Inflammatory macrophage (primary cell): Measurements from ENCODE around the gene SPIRE2.

Source experiments
- DNase-seq, 2 donors: peaks; one replicate each; pipeline ENCODE4 v3.0.0-alpha.2; 2020 to 2022

Gene SPIRE2

DNA sequence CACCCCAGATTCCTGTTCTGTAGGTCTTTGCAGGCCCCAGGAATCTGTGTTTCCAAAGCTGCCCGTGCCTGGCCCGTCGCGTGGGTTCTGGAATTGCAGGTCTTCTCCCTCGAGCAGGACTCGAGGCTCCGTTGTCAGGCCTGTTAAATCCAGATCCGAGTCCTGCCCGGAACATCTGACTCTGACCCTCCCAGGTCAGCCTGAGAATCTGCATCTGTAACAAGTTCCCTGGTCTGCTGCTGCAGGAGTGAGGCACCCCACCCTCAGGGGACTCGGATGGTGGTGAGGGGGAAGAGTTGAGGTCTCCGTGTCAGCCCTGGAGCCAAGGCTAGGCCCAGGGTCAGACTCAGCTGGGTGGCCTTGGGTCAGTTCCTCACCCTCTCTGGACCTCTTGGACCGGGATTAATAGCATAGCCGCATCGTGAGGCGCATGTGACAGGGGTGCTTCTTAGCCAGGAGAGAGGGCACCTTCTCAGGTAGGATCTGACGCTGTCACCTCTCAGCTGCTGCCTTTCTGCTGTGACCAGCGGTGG, 8.8 kb downstream of the SPIRE2 start:
- DNase-seq = no peak

DNA sequence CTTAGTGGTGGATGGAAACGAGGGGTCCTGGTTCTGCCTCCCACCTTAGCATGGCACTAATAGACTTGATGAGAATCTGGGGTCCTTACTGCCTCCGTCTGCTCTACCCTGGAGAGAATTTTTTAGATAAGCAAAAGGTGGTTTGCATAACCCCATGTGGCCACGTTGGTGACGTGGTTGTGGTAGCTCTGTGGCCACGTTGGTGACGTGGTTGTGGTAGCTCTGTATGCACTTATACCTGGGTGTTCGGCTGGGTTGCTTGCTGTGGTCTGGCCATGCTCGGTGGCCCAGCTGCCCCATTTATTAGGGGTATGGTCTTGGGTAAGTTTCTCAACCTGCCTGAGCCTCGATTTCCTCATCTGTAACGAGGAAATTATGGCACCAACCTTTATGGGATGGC, 13.0 kb downstream of the SPIRE2 start:
- no peak for DNase-seq

- peak in 1 of 2 donors; percentile 39 for DNase-seq
Measured at GRCh38 chr16:89842471-89843408, 14.5 kb downstream of the SPIRE2 start.

DNA sequence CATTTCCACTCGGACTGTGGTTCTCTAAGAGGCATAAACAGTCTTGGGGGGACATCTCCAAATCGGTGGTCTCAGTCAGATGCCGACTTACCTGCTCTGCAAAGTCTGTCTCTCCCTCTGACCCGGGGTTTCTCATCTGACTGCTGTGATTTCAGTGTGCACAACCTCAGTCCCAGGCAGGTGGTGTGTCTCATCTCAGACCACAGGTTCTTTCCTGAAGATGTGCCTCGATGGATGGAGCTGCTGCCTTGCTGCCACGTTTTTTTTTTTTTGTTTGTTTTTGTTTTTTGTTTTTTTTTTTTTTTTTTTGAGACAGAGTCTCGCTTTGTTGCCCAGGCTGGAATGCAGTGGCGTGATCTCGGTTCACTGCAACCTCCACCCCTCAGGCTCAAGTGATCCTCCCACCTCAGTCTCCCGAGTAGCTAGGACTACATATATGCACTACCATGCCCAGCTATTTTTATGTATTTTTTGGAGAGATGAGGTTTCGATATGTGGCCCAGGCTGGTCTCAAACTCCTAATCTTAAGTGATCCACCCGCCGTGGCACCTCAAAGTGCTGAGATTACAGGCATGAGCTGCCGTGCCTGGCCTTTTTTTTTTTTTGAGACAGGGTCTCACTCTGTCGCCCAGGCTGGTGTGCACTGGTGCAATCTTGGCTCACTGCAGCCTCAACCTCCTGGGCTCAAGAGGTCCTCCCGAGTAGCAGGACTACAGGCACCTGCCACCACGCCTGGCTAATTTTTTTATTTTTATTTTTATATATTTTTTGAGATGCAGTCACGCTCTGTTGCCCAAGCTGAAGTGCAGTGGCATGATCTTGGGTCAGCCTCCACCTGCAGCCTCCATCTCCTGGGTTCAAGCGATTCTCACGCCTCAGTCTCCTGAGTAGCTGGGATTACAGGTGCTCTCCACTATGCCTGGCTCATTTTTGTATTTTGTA, 15.4 kb downstream of the SPIRE2 start:
- no peak for DNase-seq

DNA sequence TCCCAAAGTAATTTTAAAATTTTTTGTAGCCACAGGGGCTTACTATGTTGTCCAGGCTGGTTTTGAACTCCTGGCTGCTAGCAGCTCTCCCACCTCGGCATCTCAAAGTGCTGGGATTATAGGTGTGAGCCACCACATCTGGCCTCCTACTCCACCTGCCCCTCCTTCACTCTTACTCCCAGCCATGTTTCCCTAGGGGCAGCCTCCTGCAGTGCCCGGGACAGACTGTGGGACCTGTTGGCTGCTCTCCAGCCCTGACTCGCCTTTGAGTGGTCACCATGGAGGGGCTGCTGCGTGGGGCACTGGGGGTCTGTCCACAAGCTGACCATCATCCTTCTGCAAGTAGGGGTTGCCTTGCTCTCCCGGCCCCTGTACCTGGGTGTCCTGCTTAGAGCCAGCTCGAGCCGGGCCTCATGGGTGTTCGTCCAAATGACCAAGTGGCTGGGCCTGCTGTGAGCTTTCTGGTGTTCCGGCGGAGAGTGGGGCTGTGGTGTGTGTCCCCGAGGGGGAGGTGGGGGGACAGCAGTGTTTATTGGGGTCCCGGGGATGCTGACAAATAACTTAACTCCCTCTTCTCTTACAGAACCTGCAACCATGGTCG, 16.6 kb downstream of the SPIRE2 start:
- no peak for DNase-seq

- DNase-seq = no peak
Measured at GRCh38 chr16:89845417-89845816, 17.1 kb downstream of the SPIRE2 start.

DNA sequence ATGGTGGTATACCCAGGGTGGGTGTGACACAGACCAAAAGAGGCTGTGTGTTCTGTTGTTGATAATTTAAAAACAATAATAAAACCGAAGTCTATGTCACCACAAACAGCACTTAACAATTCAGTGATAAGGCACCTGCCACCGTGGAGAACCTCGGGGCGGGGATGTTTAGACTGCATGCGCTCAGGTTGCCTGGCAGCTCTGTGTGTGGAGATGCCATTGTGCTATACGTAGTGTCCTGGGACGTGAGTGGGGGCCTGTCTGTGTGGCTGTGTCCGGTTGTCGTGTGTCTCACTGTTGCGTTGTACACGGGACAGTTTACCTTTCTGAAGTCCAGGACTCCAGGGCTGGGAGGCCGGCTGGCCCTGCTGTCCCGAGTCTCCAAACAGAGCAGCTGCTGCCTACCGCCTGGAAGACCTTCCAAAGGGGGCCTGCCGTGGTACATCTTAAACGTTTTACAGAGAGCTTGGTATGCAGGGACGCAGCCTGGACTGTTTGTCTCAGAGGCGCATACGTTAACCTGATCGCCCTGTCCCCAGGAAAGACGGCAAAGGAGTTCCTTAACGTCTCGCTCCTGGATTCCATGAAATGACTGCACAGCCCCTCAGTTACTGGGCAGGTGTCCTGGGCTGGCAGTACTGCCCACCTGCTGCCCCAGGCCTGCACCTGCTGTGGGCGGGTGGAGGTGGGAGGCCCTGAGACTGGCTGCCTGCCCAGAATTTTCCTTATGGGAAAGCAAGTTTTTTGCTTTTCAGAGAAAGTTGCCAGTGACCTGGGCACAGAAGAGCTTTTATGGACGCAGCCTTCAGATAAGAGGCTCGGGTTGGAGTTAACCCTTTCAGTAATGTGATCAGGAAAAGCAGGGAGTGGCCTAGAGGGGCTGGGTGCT, 19.0 kb downstream of the SPIRE2 start:
- no peak for DNase-seq

GRCh38 chr16:89847940-89848297, 19.6 kb downstream of the SPIRE2 start:
- DNase-seq = no peak

- DNase-seq = no peak
Measured at GRCh38 chr16:89848974-89849373, 20.7 kb downstream of the SPIRE2 start.

GRCh38 chr16:89853306-89853993, 25.2 kb downstream of the SPIRE2 start:
- no peak for DNase-seq

- peak; percentile 7 to 21 for DNase-seq
Measured at GRCh38 chr16:89855301-89855945, 27.1 kb downstream of the SPIRE2 start.

- no peak for DNase-seq
Measured at GRCh38 chr16:89855986-89856385, 27.7 kb downstream of the SPIRE2 start.

DNA sequence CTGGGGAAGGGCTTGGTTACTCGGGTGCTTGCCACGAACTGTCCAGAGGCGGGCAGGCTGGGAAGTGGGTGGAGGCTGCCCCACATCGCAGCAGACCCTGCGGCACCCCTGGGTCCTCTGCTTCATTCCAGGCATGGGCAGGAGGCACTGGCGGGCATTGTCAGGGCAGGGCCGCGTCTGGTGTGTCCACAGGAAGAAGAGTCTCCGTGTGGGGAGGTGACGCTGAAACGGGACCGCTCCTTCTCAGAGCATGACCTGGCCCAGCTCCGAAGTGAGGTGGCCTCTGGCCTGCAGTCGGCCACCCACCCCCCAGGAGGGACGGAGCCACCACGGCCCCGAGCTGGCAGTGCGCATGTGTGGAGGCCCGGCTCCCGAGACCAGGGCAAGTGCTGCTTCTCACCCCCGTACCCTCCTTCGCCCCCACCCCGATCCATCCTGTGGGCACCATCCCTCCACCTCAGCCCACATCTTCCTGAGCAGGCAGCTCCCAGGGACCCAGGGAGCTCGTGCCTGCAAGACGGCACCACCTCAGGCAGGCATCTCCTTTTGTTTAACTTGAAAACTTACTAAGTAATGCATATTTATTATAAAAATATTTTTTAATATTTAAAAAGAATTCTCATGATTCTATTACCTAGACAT, 30.8 kb downstream of the SPIRE2 start:
- no peak for DNase-seq

DNA sequence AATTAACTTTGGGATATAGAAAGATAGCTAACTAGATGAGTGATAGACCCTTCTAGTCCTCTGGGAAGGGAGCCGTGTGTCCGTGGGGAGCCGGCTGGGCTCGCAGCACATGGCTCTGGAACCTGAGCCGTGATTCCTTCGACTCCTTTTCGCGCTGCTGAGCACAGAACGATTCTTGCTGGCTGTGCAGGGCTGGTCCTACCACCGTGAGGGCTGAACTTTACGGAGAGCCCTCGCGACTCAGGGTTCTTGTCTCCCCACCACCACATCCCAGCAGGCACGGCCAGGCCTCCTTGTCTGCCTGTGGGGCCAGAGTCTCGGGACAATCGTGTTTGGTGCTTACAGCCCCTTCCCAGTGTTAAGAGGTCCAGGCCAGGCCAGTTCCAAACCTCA, 31.3 kb downstream of the SPIRE2 start:
- DNase-seq = no peak

- peak; percentile 65 to 72 for DNase-seq
Measured at GRCh38 chr16:89860747-89861304, 32.6 kb downstream of the SPIRE2 start.

- DNase-seq = peak; percentile 19 to 74
Measured at GRCh38 chr16:89861648-89862047, 33.4 kb downstream of the SPIRE2 start.

- DNase-seq = no peak
Measured at GRCh38 chr16:89862732-89863131, 34.5 kb downstream of the SPIRE2 start.

DNA sequence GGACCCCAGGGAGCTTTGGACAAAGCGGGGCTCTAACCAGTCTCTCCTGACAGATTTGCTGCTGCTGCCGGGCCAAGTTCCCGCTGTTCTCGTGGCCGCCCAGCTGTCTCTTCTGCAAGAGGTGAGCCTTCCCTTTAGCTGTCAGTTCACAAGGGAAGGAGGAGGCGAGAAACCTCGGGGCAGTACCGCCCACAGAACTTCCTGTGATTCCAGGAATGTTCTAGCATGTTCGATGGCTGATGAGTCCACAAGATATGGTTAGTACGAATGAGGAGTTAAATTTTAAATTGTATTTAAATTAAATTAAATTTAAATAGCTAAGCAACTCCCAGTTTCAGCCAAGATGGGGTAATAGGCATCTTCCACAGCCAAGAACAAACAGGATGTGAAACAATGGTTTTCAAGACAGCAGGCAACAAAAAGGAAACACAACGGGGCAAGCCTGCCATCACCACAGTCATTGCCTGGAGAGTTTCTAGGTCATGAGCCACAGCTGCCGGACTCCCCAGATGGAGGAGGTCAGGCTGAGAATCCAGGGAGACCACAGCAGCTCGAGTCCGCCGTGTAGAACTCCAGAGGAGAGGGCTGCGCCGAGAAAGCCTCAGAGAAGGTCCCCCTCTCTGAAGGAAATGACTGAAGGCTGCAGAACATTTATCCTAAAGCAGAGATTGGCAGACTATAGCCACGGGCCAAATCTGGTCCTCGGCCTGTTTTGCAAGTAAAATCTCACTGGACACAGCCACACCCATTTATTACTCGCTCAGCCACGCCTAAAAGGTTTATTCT, 35.7 kb downstream of the SPIRE2 start:
- DNase-seq = peak; percentile 87 to 90

GRCh38 chr16:89864527-89864820, 36.2 kb downstream of the SPIRE2 start:
- peak; percentile 3 to 14 for DNase-seq
